BLaER1 treated with 17β-estradiol and CSF1 and Interleukin-3, amounts not matched to agents 10 nM and 100 nM (cell line): Measurements from ENCODE around the gene DPM3.

Experiments used
- H3K27ac ChIP-seq, 11 experiments: shearing (Covaris generic); formaldehyde crosslinking; 2 replicates each; pipeline ENCODE4 v1.8.1; 2022
- H3K27me3 ChIP-seq, 11 experiments: shearing (Covaris generic); formaldehyde crosslinking; 2 replicates each; pipeline ENCODE4 v1.8.1; 2022
- H3K36me3 ChIP-seq, 11 experiments: shearing (Covaris generic); formaldehyde crosslinking; 2 replicates each; pipeline ENCODE4 v1.8.1; 2022
- H3K4me1 ChIP-seq, 10 experiments: shearing (Covaris generic); formaldehyde crosslinking; 2 replicates each; pipeline ENCODE4 v1.8.1; 2022
- H3K4me2 ChIP-seq, 11 experiments: shearing (Covaris generic); formaldehyde crosslinking; 2 replicates each; pipeline ENCODE4 v1.8.1; 2022
- H3K4me3 ChIP-seq, 10 experiments: shearing (Covaris generic); formaldehyde crosslinking; 2 replicates each; pipeline ENCODE4 v1.8.1; 2022
- H3K9ac ChIP-seq, 11 experiments: shearing (Covaris generic); formaldehyde crosslinking; 2 replicates each; pipeline ENCODE4 v1.8.1; 2022
- H3K9me3 ChIP-seq, 11 experiments: shearing (Covaris generic); formaldehyde crosslinking; replicated peaks in 1 of 11; 2 replicates each; pipeline ENCODE4 v1.8.1; 2022
- H4K20me1 ChIP-seq, 11 experiments: shearing (Covaris generic); formaldehyde crosslinking; 2 replicates each; pipeline ENCODE4 v1.8.1; 2022
- Cebpa-rat ChIP-seq, 11 experiments: shearing (Covaris generic); IDR thresholded peaks; 2 replicates each; pipeline ENCODE4 v1.8.1; 2022

The DPM3 gene

GRCh38 chr1:155133799-155134281 is 6.5 kb downstream of the DPM3 start:
- H3K4me2 ChIP-seq, result peak overlapping the region in 6 of 11 experiments; percentile 81 to 99 (median 96); a peak in 8 of 22 replicates
- H3K4me1 ChIP-seq, result peaks cover 57 to 76% (median 68%) of the 10 kb centered on the region in 10 experiments
- peaks cover 0 to 10% (median 0%) of the 10 kb centered on the region in 11 experiments; a peak in 6 of 22 replicates for H3K27me3 ChIP-seq
- peak overlapping the region in 2 of 11 experiments; percentile 93 to 97; a peak in 2 of 22 replicates for H3K27ac ChIP-seq
- TF ChIP-seq Cebpa-rat (IDR thresholded peaks at IDR 0.05), result no peak
- no peak overlapping the region for H3K4me3 ChIP-seq
- H4K20me1 ChIP-seq, result peaks cover 0 to 16% (median 0%) of the 10 kb centered on the region in 11 experiments; a peak in 6 of 22 replicates
- H3K36me3 ChIP-seq, result peaks cover 13 to 54% (median 41%) of the 10 kb centered on the region in 11 experiments
- H3K9me3 ChIP-seq, result no peaks in the 10 kb centered on the region
- H3K9ac ChIP-seq, result peak overlapping the region in 4 of 11 experiments; percentile 3 to 88 (median 70); a peak in 3 of 22 replicates

- peak overlapping the region in 6 of 11 experiments; percentile 5 to 100 (median 34); a peak in 7 of 22 replicates for H3K4me2 ChIP-seq
- peaks cover 0 to 37% (median 27%) of the 10 kb centered on the region in 11 experiments; a peak in 15 of 22 replicates for H3K36me3 ChIP-seq
- H3K4me3 ChIP-seq, result no peak overlapping the region
- peaks cover 13 to 29% (median 16%) of the 10 kb centered on the region in 11 experiments for H3K27me3 ChIP-seq
- 0 out of 22 replicates have a peak overlapping the region, but pooled peaks of 1 of the 11 experiments have one; percentile 2 for H3K9ac ChIP-seq
- no peak overlapping the region for H3K27ac ChIP-seq
- TF ChIP-seq Cebpa-rat (IDR thresholded peaks at IDR 0.05), result no peak
- H3K9me3 ChIP-seq, result no peaks in the 10 kb centered on the region
- H3K4me1 ChIP-seq, result peaks cover 52 to 73% (median 66%) of the 10 kb centered on the region in 10 experiments
- peaks cover 0 to 3% (median 0%) of the 10 kb centered on the region in 11 experiments; a peak in 4 of 22 replicates for H4K20me1 ChIP-seq
Observed at GRCh38 chr1:155131856-155132255, 8.5 kb downstream of the DPM3 start.

- peaks cover 18 to 34% (median 22%) of the 10 kb centered on the region in 11 experiments for H3K27me3 ChIP-seq
- no peak overlapping the region for H3K27ac ChIP-seq
- no peaks in the 10 kb centered on the region for H3K9me3 ChIP-seq
- H3K9ac ChIP-seq, result 0 out of 22 replicates have a peak overlapping the region, but pooled peaks of 1 of the 11 experiments have one; percentile 2
- H3K36me3 ChIP-seq, result peaks cover 0 to 37% (median 27%) of the 10 kb centered on the region in 11 experiments; a peak in 15 of 22 replicates
- H3K4me2 ChIP-seq, result peak overlapping the region in 8 of 11 experiments; percentile 33 to 100 (median 95); a peak in 14 of 22 replicates
- peaks cover 53 to 77% (median 67%) of the 10 kb centered on the region in 10 experiments for H3K4me1 ChIP-seq
- TF ChIP-seq Cebpa-rat (IDR thresholded peaks at IDR 0.05), result no peak
- peaks cover 0 to 3% (median 0%) of the 10 kb centered on the region in 11 experiments; a peak in 2 of 22 replicates for H4K20me1 ChIP-seq
- H3K4me3 ChIP-seq, result no peak overlapping the region
Observed at GRCh38 chr1:155131285-155131684, 9.0 kb downstream of the DPM3 start.

GRCh38 chr1:155130272-155131006 is 9.9 kb downstream of the DPM3 start:
- H3K4me1 ChIP-seq, result peaks cover 53 to 77% (median 67%) of the 10 kb centered on the region in 10 experiments
- H3K36me3 ChIP-seq, result peaks cover 0 to 37% (median 27%) of the 10 kb centered on the region in 11 experiments; a peak in 15 of 22 replicates
- H3K4me2 ChIP-seq, result peak overlapping the region; percentile 87 to 100 (median 99)
- peak overlapping the region; percentile 28 to 87 (median 75); a peak in 20 of 22 replicates for H3K9ac ChIP-seq
- H3K9me3 ChIP-seq, result no peaks in the 10 kb centered on the region
- H3K4me3 ChIP-seq, result peak overlapping the region in 9 of 10 experiments; percentile 23 to 79 (median 70); a peak in 16 of 20 replicates
- H4K20me1 ChIP-seq, result peaks cover 0 to 3% (median 0%) of the 10 kb centered on the region in 11 experiments; a peak in 2 of 22 replicates
- H3K27ac ChIP-seq, result peak overlapping the region in 9 of 11 experiments; percentile 27 to 73 (median 58); a peak in 15 of 22 replicates
- peaks cover 25 to 43% (median 30%) of the 10 kb centered on the region in 11 experiments for H3K27me3 ChIP-seq
- TF ChIP-seq Cebpa-rat (IDR thresholded peaks at IDR 0.05), result no peak

- H3K4me1 ChIP-seq, result peaks cover 41 to 62% (median 54%) of the 10 kb centered on the region in 10 experiments
- H3K4me2 ChIP-seq, result peak overlapping the region; percentile 87 to 100 (median 99)
- peaks cover 25 to 50% (median 36%) of the 10 kb centered on the region in 11 experiments for H3K27me3 ChIP-seq
- peaks cover 0 to 3% (median 0%) of the 10 kb centered on the region in 11 experiments; a peak in 2 of 22 replicates for H4K20me1 ChIP-seq
- no peaks in the 10 kb centered on the region for H3K9me3 ChIP-seq
- H3K4me3 ChIP-seq, result peak overlapping the region; percentile 48 to 79 (median 70)
- TF ChIP-seq Cebpa-rat (IDR thresholded peaks at IDR 0.05), result no peak
- H3K36me3 ChIP-seq, result peaks cover 0 to 28% (median 20%) of the 10 kb centered on the region in 11 experiments; a peak in 15 of 22 replicates
- H3K9ac ChIP-seq, result peak overlapping the region; percentile 64 to 87 (median 75); a peak in 20 of 22 replicates
- H3K27ac ChIP-seq, result peak overlapping the region in 9 of 11 experiments; percentile 2 to 73 (median 58); a peak in 16 of 22 replicates
Observed at GRCh38 chr1:155128755-155129473, 11.4 kb downstream of the DPM3 start.

GRCh38 chr1:155127967-155128754 is 12.2 kb downstream of the DPM3 start:
- Histone ChIP-seq H4K20me1 (peaks cover 0 to 3% (median 0%) of the 10 kb centered on the region in 11 experiments; a peak in 2 of 22 replicates), H3K4me3 (peak overlapping the region; percentile 48 to 79 (median 70)), H3K27ac (peak overlapping the region in 9 of 11 experiments; percentile 31 to 73 (median 58); a peak in 17 of 22 replicates), H3K9ac (peak overlapping the region; percentile 64 to 87 (median 75); a peak in 21 of 22 replicates), H3K27me3 (peaks cover 25 to 50% (median 36%) of the 10 kb centered on the region in 11 experiments), H3K4me2 (peak overlapping the region; percentile 87 to 100 (median 99)), H3K9me3 (no peaks in the 10 kb centered on the region), H3K4me1 (peaks cover 39 to 58% (median 53%) of the 10 kb centered on the region in 10 experiments), H3K36me3 (peaks cover 0 to 20% (median 13%) of the 10 kb centered on the region in 11 experiments; a peak in 15 of 22 replicates)
- no peak for TF ChIP-seq Cebpa-rat (IDR thresholded peaks at IDR 0.05)
